ENCODE data around the gene HEBP1.

HEBP1 gene

DNA sequence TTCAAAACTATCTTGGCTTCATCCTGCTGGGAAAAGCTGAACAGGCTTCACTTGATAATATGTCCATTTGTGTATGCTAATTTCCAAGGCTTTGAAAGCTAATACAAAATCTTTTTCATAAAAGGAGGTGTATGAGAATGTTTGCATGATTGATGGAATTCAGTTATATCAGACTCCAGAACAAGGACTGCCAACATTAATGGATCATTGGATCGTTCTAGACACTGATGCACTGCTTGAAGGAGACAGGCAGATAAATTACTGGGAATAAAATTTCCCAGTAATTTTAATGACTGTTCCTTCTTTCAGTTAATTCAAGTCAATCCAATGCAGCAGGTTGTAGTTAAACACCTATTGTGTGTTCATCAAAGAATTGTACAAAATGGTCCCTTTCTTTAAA lies 48.6 kb downstream of the HEBP1 start:
- no peak for DNase-seq (ENCODE audit: low read depth in 2 of 2)

DNA sequence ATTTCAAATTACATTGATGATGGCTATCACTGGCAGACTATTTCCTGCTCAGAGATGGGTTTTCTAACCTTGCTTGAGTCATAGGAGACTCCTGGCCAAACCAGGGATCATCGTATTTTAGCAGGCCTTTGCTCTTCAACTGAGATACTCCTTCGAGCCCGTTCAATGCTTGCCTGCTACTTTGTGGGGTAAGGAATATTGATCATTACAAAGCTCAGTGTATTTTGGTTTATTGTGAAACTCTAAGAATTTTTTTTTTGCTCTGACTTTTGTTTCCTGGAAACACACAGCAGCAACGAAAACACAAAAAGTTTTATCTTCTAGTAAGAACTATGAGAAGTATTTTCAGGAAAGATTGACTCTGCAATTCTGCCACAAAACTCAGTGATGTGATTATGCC lies 52.2 kb downstream of the HEBP1 start:
- DNase-seq (ENCODE audit: low read depth in 2 of 2) = no peak

DNA sequence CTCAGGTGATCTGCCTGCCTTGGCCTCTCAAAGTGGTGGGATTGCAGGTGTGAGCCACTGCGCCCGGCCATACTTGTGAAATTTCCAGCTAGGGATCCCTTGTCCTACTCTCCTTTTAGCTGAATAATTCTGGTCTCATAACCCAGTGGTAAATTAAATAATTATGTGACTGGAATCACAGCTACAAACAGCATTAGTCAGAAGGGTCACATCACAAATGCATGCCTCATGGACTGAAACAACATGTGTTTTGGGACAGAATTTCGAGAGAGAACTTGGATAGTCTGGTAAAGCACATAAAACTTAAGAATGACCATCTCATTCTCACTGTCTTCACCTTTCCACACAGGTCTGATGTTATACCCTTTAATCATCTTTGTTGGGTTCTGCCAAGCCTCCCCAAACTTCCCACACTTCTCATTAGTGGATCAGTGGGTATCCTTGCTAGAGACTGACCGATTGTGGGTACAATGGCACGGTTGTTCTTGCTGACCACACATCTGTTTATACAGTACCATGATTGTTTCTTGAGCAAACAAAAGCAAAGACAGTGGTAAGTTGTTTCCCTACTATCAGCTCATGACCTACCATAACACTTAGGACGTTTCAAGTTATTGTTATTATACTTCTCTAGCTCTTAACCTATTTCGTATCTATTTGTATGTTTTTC lies 53.2 kb downstream of the HEBP1 start:
- DNase-seq (ENCODE audit: low read depth in 2 of 2) = no peak

DNA sequence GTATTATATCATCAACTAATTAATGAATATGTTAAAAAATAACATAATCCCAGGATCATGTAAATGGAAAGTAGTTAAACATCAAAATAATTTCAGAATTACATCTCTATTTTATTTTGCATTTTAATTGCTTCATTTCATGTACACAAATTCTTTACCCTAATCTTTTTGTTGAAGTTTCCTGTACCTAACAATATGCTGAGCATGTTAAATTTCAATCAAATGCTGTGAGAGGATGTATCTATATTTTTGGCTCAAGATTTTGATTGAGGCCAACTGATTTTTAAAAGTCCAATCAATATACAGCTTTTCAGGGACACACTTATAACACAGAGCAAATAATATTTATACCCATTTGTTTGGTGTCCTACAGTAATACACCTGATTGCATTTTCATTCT lies 54.5 kb downstream of the HEBP1 start:
- DNase-seq (ENCODE audit: low read depth in 2 of 2) = no peak

DNA sequence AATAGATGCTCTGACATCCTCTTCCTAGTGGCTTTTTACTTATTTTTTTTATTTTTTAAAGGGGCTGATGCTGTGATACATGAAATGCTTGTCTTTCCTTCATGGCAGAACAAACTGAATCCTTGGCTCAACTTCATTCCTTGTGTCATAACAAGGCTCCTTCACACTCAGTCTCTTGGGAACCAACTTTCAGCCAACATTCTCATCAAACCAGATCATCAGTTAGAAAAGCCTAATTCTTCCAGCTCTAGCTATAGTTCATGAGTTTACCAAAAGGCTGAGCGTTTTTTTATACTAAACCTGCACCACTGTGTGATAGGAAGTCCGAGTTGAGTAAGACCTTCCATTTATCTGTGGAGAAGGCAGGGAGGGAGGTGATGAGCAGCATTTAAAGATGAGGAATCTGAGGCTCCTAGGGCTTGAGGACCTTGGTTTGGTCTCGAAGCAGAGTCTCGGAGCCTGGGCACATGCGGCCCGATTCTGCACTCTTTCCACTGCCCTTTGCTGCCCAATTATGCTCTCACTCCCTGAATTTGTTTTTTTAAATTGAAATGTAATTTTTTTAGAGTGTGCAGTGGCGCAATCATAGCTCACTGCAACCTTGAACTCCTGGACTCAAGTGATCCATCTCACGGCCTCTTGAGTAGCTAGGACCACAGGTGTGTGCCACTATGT lies 56.3 kb downstream of the HEBP1 start:
- no peak for DNase-seq (ENCODE audit: low read depth in 2 of 2)

DNA sequence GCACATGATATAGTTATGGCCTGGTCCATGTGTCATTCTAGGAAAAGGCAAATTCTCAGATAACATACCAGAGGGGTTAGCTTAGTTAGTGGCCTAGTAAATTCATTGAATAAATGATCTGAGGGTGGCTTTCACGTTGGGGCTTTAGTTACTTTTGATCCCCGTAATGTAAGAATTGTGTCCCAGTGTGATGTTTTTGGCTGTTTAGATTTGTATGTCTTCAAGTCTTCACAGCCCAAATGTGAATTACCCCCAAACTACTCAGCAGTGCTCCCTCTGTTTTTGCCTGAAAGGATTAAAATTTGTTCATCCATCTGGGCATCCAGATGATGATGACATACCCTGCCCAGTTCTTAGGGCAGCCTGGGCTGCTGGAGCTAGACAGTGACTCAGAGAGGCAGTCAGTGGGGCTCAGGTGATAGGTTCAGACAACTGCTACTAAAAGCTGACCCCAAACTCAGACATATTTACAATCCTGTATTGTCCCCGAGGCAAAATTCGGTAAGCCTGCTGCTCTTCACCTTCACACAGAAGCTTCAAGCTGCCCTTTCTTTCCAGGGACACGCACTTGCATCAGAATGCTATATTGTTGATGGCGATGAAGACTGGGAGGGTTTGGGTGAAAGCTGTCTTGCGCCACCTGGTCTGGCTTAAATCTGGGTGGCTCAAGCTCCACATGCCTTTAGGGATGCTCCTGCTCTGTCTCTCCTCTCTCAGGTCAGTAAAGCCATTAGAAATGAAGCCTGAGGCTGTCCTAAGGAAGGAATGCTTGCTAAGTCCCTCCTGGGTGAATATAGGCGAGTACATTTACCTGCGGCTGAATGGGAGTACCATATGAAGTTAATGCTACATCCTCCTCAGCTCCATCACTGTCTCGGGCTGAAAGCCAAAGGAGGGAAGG lies 58.4 kb downstream of the HEBP1 start:
- no peak for DNase-seq (ENCODE audit: low read depth in 2 of 2)

DNA sequence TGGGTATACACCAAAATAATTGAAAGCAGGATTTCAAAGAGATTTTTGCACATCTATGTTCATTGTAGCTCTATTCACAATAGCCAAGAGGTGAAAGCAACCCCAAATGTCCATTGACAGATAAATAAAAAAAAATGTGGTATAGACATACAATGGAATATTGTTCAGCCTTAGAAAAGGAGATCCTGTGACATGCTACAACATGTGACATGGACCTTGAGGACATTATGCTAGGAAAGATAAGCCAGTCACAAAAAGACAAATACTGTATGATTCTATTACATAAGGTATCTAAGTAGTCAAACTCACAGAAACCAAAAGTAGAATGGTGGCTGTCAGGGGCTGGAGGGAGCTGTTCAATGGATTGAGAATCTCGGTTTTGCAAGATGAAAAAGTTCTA lies 60.2 kb downstream of the HEBP1 start:
- DNase-seq (ENCODE audit: low read depth in 2 of 2) = no peak

DNA sequence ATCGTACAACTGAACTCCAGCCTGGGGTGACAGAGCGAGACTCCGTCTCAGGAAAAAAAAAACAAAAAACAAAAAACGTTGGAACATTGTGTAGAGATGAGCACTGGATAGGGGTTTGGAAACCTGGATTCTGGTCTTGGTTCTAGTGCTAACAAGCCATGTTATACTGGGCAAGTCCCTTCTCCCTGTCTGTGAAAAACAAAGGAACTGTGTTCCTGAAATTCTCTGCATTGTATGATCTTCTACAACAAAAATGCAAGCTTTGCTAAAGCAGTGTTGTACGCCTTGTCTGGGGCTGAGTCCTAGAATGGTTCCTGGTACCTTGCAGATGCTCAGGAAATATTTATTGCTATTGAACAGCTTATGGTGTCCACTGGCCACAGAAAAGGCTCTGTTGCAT lies 61.5 kb downstream of the HEBP1 start:
- no peak for DNase-seq (ENCODE audit: low read depth in 2 of 2)

DNA sequence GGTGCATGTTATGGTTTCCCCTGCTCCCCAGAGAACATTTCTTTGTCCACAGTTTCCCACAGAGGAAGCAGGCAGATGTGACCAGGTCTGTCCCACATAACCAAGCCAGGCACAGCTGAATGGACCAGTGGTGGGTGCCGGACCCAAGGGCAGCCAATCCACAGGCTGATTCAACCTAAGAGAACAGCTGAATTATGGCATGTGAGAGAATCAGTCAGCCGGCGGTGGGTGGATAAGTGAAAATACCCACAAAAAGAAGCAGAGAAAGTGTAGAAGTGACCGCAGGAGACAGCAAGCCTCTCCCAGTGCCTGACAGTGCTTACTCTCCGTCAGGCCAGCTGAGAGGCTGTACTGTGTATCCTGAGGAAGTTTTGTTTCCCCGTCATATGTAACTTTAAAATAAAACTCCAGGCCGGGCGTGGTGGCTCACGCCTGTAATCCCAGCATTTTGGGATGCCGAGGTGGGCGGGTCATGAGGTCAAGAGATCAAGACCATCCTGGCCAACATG lies 63.0 kb downstream of the HEBP1 start:
- DNase-seq (ENCODE audit: low read depth in 2 of 2) = no peak

DNA sequence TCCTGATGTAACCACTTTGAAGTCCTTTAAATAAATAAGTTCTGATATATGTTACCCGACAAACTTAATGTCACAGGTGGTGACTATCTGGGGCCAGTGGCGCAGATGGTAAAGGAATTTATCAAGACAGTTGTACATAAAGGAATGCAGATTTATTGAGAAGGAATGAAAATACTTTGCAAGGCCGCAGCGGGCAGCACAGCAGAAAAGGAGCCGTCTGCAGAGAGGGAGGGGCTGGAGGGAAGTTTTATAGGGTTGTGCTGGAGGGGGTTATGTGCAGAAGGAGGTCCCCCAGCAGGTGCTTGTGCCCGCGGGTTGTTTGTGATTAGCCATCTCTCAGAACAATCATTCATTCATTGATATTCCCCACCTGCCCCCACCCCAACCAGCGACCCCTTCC lies 65.5 kb downstream of the HEBP1 start:
- DNase-seq (ENCODE audit: low read depth in 2 of 2) = no peak

DNA sequence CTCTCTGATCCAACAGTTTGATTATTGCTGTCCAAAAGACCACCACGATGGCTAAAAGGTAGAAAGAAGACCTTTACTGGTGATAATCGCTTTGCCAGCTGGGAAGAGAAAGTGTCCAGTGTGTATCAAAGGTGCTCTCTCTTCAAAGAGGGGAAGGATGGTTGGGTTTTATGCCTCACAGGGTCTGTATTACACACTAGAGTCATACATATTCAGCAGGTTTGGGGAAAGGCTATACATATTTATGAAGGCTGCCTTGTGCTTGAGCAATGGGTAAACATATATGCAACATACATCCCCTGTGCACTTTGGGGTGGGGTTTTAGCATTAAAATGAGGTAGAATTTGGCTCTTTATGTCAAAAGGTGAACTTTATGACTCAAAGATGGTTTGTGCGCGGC lies 66.3 kb downstream of the HEBP1 start:
- no peak for DNase-seq (ENCODE audit: low read depth in 2 of 2)

DNA sequence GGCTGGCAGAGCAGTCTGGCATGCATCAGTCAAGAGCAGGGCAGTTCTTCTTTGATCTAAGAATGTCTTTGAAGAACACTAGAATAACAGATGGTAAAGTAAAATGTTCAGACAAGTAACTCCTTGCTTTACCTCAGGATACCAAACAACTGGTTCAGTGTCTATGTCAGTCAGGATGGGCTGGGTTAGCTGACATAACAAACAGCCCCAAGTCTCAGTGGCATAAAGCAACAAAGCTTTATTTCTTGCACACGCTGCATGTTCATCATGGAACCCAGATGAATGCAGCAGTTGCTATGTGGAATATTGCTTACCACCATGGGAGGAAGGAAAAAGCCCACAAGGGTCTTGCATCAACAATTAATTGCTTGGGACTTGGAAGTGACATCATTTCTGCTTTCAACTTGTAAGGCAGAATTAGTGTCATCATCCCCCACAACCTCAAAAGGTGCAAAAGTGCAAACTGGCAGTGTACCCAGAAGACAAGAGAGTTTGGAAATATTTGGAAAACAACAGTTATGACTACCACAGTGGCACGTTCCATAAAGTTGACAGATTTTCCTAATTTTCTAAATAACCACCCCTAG lies 69.3 kb downstream of the HEBP1 start:
- no peak for DNase-seq (ENCODE audit: low read depth in 2 of 2)

DNA sequence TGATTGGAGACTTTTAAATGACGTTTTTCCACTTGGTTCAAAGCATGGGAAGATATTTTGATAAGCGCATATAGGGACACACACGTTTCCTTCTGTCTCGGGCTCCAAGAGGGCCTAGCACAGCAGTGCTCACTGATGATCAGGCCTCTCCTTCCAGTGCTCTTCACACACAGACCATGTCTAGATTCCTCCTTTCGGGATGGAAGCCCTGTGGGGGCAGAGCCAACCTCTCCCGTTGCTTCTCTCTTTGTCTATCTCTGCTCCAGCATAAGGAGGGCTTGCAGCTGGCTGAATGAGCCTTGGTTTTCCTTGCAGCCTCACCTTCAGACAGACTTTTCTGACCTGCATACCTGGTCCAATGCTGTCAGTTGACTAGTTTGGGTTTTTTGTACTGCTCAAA lies 70.4 kb downstream of the HEBP1 start:
- DNase-seq (ENCODE audit: low read depth in 2 of 2) = no peak

DNA sequence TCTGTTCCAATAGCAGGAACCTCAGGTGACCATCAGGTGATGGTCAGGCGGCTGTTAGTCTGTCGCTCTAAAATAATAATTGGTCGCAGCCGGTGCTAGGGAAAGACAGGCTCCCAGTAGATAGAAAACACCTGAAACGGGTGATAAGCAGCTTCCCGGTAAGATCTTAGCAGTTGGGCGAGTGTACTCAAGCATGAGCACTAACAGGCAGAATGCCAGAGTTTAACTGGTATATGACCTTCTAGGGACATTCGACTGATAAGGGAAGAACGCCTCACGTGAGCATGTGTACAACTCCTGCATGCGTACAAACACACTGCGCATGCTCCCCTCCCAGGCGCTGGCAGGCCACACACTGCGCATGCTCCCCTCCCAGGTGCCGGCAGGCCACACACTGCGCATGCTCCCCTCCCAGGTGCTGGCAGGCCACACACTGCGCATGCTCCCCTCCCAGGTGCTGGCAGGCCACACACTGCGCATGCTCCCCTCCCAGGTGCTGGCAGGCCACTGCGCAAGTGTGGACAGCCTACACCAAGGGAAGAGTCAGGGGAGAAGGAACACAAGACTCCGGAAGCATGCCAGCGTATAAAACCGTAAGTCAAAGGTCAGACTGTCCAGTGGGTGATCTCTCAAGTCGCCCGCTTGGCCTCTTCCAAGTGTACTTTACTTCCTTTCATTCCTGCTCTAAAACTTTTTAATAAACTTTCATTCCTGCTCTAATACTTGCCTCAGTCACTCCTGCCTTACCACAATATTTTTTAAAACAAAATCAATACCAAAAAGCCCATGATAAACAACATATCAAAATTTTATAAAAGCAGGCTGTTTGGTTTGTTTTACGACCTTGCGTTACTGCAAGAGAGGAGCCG lies 72.6 kb downstream of the HEBP1 start:
- DNase-seq (ENCODE audit: low read depth in 2 of 2) = no peak

DNA sequence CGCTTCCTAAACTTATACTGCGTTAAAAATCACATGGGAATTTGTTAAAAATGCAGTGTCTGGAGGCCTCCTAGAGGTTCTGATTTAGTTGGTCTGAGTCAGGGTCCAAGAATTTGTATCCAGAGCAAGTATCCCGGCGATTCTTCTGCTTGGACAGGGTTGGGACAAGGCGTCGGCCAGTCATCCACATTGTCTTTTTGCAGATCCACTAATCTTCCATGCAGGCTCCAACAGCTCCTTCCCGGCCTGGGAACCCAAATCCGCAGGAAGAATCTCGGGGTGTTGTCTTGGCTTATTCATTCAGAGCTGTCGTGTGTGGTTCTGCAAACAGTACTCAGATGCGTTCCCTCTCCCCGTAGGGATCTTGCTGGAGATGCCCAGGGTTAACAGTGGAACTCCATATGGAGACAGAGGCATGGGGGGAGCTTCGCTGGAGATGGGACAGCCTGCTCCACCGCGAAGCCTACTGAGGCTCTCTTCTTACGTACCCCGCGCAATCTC lies 73.4 kb downstream of the HEBP1 start:
- DNase-seq (ENCODE audit: low read depth in 2 of 2) = no peak

DNA sequence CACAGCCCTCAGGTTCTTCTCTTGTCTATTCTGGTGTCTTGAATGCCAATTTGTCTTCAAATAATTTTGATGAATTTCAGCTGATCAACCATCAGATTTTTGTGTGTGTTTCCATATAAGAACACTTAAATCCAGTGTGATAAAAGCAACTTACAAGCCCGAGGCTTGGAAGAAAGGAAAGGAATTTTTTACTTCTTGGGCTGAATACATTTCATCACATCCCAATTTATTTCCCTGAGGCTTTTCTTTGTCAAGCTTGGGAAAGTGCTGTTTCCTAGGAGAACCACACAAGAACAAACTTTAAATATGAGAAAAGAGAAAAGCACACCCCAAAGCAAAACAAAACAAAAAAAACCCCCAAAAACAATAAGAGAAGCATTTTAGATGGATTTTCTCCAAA lies 74.7 kb downstream of the HEBP1 start:
- DNase-seq (ENCODE audit: low read depth in 2 of 2) = no peak

Data from stimulated activated CD4-positive, alpha-beta T cell treated with anti-CD3 and anti-CD28 coated beads, Interleukin-12 subunit alpha, Interleukin-12 subunit beta, amount 100 ng/mL, for 24 hours (primary cell).